ENCODE data around the gene ELF5. TPM values are rescaled to one million over a fixed set of nuclear protein-coding genes. Genes with fewer than 3 reads are reported as not detected.

The ELF5 gene
- total RNA-seq, 1 donor from 2014 or later: not detected

DNA sequence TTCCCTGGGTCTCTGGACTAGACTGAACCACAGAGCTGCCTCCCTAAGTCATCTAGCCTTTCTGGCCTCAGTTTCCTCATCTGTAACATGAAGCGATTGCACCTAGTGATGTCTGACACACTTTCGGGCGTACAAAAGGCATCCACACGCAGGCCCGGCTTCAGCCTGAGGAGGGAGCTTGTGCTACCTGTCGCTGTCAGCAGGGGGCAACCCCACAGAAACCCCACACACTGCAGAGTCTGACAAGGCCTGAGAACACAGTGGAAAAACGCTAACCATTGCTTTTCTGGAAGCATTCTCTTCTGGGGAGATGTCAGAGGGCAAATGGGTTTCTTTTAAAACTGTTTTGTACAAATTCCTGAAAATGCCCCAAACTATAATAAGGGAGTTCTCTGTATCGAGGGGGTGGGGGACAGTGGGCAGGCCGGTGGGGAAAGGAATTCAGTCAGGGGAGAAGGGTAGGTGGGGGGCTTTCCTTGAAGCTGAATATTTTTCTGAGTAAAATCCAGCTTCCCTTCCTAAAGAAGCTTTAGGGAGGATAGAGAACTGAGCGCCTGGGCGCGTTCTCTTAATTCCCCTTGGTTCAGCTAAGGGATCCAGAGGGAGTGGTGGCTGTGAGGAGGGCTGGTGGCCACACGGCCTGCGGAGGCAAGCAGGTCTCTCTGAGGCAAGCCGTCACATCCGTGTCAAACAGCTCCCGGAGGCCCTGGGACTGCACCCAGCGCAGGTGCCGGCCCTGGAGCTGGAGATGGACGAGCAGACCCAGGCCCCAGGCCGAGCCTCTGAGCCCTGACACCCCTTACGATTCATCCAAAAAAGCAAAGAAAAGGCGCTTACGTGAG, 533 bp downstream of the ELF5 start:
- Histone ChIP-seq H3K4me1 (no peaks in the 10 kb centered on the region), H3K27ac (no peak overlapping the region), H3K9me3 (no peaks in the 10 kb centered on the region), H3K36me3 (no peaks in the 10 kb centered on the region), H3K27me3 (no peaks in the 10 kb centered on the region), H3K4me3 (no peak overlapping the region)
- DNase-seq (ENCODE audit: low spot score in 2 of 2): no peak
- intact Hi-C loops (cut with DNase I): no loop called here
- TF ChIP-seq, protein P1, sequence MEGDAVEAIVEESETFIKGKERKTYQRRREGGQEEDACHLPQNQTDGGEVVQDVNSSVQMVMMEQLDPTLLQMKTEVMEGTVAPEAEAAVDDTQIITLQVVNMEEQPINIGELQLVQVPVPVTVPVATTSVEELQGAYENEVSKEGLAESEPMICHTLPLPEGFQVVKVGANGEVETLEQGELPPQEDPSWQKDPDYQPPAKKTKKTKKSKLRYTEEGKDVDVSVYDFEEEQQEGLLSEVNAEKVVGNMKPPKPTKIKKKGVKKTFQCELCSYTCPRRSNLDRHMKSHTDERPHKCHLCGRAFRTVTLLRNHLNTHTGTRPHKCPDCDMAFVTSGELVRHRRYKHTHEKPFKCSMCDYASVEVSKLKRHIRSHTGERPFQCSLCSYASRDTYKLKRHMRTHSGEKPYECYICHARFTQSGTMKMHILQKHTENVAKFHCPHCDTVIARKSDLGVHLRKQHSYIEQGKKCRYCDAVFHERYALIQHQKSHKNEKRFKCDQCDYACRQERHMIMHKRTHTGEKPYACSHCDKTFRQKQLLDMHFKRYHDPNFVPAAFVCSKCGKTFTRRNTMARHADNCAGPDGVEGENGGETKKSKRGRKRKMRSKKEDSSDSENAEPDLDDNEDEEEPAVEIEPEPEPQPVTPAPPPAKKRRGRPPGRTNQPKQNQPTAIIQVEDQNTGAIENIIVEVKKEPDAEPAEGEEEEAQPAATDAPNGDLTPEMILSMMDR (IDR thresholded peaks at IDR 0.05): peak in 2 of 3 experiments; percentile 23 to 37

DNA sequence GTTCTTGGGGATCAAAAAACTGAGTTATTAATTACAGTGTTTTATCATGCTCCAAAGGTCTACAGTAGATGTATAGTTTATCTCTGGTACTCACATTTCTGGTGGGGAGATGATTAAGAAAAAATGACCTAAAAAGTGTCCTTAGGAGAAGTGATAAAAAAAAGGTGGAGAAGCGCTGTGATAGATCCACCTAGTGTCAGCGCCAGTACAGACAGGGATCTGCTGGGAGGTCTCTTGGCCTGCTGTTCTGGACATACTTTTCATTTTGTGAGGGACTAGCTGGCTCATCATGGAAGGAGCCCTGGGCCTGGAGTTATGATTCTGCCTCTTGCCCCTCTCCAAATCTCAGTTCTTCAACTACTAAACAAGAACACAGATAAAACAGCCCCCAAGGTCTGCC, 2.9 kb downstream of the ELF5 start:
- no peaks in the 10 kb centered on the region for H3K9me3 ChIP-seq
- DNase-seq (ENCODE audit: low spot score in 2 of 2): no peak
- intact Hi-C loops (cut with DNase I): no loop called here
- H3K36me3 ChIP-seq: no peaks in the 10 kb centered on the region
- H3K4me3 ChIP-seq: no peak overlapping the region
- H3K27me3 ChIP-seq: no peaks in the 10 kb centered on the region
- no peak overlapping the region for H3K27ac ChIP-seq
- TF ChIP-seq, protein P1 (IDR thresholded peaks at IDR 0.05): no peak
- H3K4me1 ChIP-seq: no peaks in the 10 kb centered on the region

DNA sequence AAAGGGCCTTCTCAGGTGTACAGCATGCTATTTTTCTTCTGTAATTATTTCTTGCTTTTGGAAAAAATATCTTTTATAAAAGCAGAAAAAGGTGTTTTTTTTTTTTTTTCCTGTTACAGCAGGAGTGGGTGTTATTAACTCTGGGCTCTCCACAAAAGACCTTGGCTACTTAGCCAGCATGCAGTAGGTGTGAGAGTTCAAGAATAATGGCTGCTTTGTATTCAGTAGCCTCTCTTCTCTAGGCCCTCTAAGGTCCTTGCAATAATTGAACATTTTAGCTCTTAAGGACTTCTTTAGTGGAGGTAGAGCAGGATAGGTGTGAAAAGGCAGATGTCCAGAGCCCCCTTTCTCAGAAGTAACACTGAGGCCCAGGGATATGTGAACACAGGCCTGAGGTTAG, 3.4 kb downstream of the ELF5 start:
- Histone ChIP-seq H3K9me3 (no peaks in the 10 kb centered on the region), H3K27me3 (no peaks in the 10 kb centered on the region), H3K27ac (no peak overlapping the region), H3K4me3 (no peak overlapping the region), H3K36me3 (no peaks in the 10 kb centered on the region), H3K4me1 (no peaks in the 10 kb centered on the region)
- TF ChIP-seq, protein P1 (IDR thresholded peaks at IDR 0.05): no peak
- DNase-seq (ENCODE audit: low spot score in 2 of 2): no peak
- intact Hi-C loops (cut with DNase I): no loop called here

DNA sequence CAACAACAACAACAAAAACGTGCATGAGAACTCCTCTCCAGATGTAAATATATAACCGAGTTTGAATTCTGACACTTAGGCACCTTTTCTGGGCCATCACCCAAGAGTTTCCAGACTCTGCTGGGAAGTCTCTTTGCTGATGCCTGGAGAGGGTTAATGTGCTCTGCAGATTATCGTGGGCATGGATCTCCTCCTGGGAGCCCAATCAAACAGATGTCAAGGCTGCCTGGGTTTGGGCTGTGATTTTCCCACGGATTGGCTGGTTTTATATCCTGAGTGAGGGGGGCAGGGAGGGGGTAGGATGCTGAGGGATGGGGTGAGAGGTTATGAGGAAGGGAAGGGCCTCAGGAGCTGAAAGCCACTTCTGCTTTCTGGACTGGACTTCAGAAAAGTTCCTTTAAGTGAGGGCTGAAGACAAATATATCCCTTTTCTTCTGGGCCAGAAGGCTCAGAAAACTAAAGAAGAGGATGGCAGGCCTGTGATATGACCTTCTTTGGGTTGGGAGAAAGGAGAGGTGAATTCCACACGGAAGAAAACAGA, 4.2 kb downstream of the ELF5 start:
- H3K4me1 ChIP-seq: no peaks in the 10 kb centered on the region
- no peak overlapping the region for H3K4me3 ChIP-seq
- no peak overlapping the region for H3K27ac ChIP-seq
- intact Hi-C loops (cut with DNase I): no loop called here
- H3K9me3 ChIP-seq: no peaks in the 10 kb centered on the region
- H3K27me3 ChIP-seq: no peaks in the 10 kb centered on the region
- no peak for DNase-seq (ENCODE audit: low spot score in 2 of 2)
- H3K36me3 ChIP-seq: no peaks in the 10 kb centered on the region
- TF ChIP-seq, protein P1 (IDR thresholded peaks at IDR 0.05): no peak

DNA sequence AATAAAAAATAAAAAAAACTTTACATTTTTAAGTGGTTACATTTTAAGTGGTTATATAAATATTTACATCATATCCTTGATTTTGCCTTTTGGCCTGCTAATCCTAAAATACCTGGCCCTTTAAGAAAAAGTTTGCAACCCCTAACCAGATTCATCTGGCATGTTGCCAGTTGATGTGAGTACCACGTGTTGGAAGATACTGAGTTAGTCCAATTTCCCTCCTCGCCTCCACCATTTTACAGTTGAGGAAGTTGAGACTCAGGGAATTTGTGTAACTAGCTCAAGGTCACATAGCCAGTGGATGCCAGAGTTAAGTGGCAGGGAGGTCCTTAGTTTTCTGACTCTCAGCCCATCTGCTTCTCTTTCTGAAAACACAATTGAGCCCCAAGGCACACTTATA, 5.1 kb downstream of the ELF5 start:
- Histone ChIP-seq H3K4me3 (no peak overlapping the region), H3K27ac (no peak overlapping the region), H3K27me3 (no peaks in the 10 kb centered on the region), H3K4me1 (no peaks in the 10 kb centered on the region), H3K9me3 (no peaks in the 10 kb centered on the region), H3K36me3 (no peaks in the 10 kb centered on the region)
- intact Hi-C loops (cut with DNase I): no loop called here
- TF ChIP-seq, protein P1 (IDR thresholded peaks at IDR 0.05): no peak
- DNase-seq (ENCODE audit: low spot score in 2 of 2): no peak

Measured in ascending aorta (tissue), 2 donors.